Measurements from ENCODE around the gene PLA1A. TPM values are rescaled to one million over a fixed set of nuclear protein-coding genes. Genes with fewer than 3 reads are reported as not detected.

PLA1A gene
- total and polyA plus RNA-seq, 5 donors = 4.3 to 7.5 (median 4.9) TPM

- 30% methylated on average over 2 of the region's 2 CpGs for WGBS
- no peak for ATAC-seq
- no peak for DNase-seq
- intact Hi-C loops (cut with DNase I) = no loop called here
- no peaks in the 10 kb centered on the region for H3K27me3 ChIP-seq (ENCODE audit: control insufficient read depth, insufficient read depth)
- no peaks in the 10 kb centered on the region for H3K9me3 ChIP-seq (ENCODE audit: control insufficient read depth, low read length)
- peaks cover 13% of the 10 kb centered on the region for H3K4me1 ChIP-seq (ENCODE audit: control insufficient read depth, insufficient read depth, low read length)
- no peak overlapping the region for H3K4me3 ChIP-seq (ENCODE audit: low read length)
- no peak overlapping the region for H3K27ac ChIP-seq (ENCODE audit: low read length)
These were observed 56.2 kb downstream of the PLA1A start for GRCh38 chr3:119653876-119654275.

GRCh38 chr3:119657887-119658702 is 60.4 kb downstream of the PLA1A start:
- H3K4me1 ChIP-seq (ENCODE audit: control insufficient read depth, insufficient read depth, low read length) = peaks cover 11% of the 10 kb centered on the region
- no peaks in the 10 kb centered on the region for H3K9me3 ChIP-seq (ENCODE audit: control insufficient read depth, low read length)
- WGBS = 63% methylated on average over 4 of the region's 4 CpGs
- intact Hi-C loops (cut with DNase I) = no loop called here
- peak overlapping the region; percentile 69 for H3K27ac ChIP-seq (ENCODE audit: low read length)
- ATAC-seq (no peak), DNase-seq (no peak)
- H3K27me3 ChIP-seq (ENCODE audit: control insufficient read depth, insufficient read depth) = no peaks in the 10 kb centered on the region
- H3K4me3 ChIP-seq (ENCODE audit: low read length) = peak overlapping the region; percentile 79

GRCh38 chr3:119658994-119659393 is 61.3 kb downstream of the PLA1A start:
- Histone ChIP-seq H3K4me3 (ENCODE audit: low read length) (peak overlapping the region; percentile 79), H3K27me3 (ENCODE audit: control insufficient read depth, insufficient read depth) (no peaks in the 10 kb centered on the region), H3K4me1 (ENCODE audit: control insufficient read depth, insufficient read depth, low read length) (peaks cover 11% of the 10 kb centered on the region), H3K9me3 (ENCODE audit: control insufficient read depth, low read length) (no peaks in the 10 kb centered on the region), H3K27ac (ENCODE audit: low read length) (peak overlapping the region; percentile 97)
- intact Hi-C loops (cut with DNase I) = no loop called here
- WGBS = 76% methylated on average over 2 of the region's 2 CpGs
- DNase-seq (no peak), ATAC-seq (peak; percentile 1 to 10)

GRCh38 chr3:119659606-119660291 is 62.1 kb downstream of the PLA1A start:
- 69% methylated on average over 9 of the region's 9 CpGs for WGBS
- no peak for DNase-seq
- peaks cover 11% of the 10 kb centered on the region for H3K4me1 ChIP-seq (ENCODE audit: control insufficient read depth, insufficient read depth, low read length)

GRCh38 chr3:119660474-119661440 is 63.1 kb downstream of the PLA1A start, which contains the start of gene POPDC2:
Gene POPDC2, minus strand, starts transcription at chr3:119660589. Its CDS starts 166 bp downstream, at chr3:119660423.
- peaks cover 11% of the 10 kb centered on the region for H3K4me1 ChIP-seq (ENCODE audit: control insufficient read depth, insufficient read depth, low read length)
- DNase-seq (peak; percentile 33 to 69 (median 66)), ATAC-seq (peak; percentile 80 to 85)
- peak within 1 kb of the TSS; percentile 97 for H3K27ac ChIP-seq (ENCODE audit: low read length)
- peak within 1 kb of the TSS; percentile 79 for H3K4me3 ChIP-seq (ENCODE audit: low read length)
- intact Hi-C loops (cut with DNase I) = no loop called here
- 44% methylated on average over 9 of the region's 9 CpGs for whole genome bisulfite sequencing
- H3K9me3 ChIP-seq (ENCODE audit: control insufficient read depth, low read length) = no peaks in the 10 kb centered on the region
- H3K27me3 ChIP-seq (ENCODE audit: control insufficient read depth, insufficient read depth) = no peaks in the 10 kb centered on the region

More at GRCh38 chr3:119659606-119660291, 62.1 kb downstream of the PLA1A start:
- Histone ChIP-seq H3K4me3 (ENCODE audit: low read length) (peak overlapping the region; percentile 79), H3K27me3 (ENCODE audit: control insufficient read depth, insufficient read depth) (no peaks in the 10 kb centered on the region), H3K27ac (ENCODE audit: low read length) (peak overlapping the region; percentile 97), H3K9me3 (ENCODE audit: control insufficient read depth, low read length) (no peaks in the 10 kb centered on the region)
- intact Hi-C loops (cut with DNase I) = no loop called here
- ATAC-seq = peak; percentile 10 to 16

GRCh38 chr3:119662604-119663373 is 65.1 kb downstream of the PLA1A start:
- peaks cover 11% of the 10 kb centered on the region for H3K4me1 ChIP-seq (ENCODE audit: control insufficient read depth, insufficient read depth, low read length)
- 49% methylated on average over 1 of the region's 1 CpG for WGBS
- no peak overlapping the region for H3K4me3 ChIP-seq (ENCODE audit: low read length)
- H3K9me3 ChIP-seq (ENCODE audit: control insufficient read depth, low read length) = no peaks in the 10 kb centered on the region
- peak overlapping the region; percentile 83 for H3K27ac ChIP-seq (ENCODE audit: low read length)
- ATAC-seq (peak in 1 of 2 donors; percentile 2), DNase-seq (no peak)
- intact Hi-C loops (cut with DNase I) = no loop called here
- H3K27me3 ChIP-seq (ENCODE audit: control insufficient read depth, insufficient read depth) = no peaks in the 10 kb centered on the region

GRCh38 chr3:119663885-119664284 is 66.2 kb downstream of the PLA1A start:
- H3K27me3 ChIP-seq (ENCODE audit: control insufficient read depth, insufficient read depth) = no peaks in the 10 kb centered on the region
- intact Hi-C loops (cut with DNase I) = no loop called here
- no peak for ATAC-seq
- 80% methylated on average over 2 of the region's 2 CpGs for WGBS
- no peak overlapping the region for H3K4me3 ChIP-seq (ENCODE audit: low read length)
- no peak for DNase-seq
- H3K27ac ChIP-seq (ENCODE audit: low read length) = no peak overlapping the region
- H3K4me1 ChIP-seq (ENCODE audit: control insufficient read depth, insufficient read depth, low read length) = peaks cover 11% of the 10 kb centered on the region
- no peaks in the 10 kb centered on the region for H3K9me3 ChIP-seq (ENCODE audit: control insufficient read depth, low read length)

GRCh38 chr3:119664370-119664769 is 66.7 kb downstream of the PLA1A start:
- Histone ChIP-seq H3K27ac (ENCODE audit: low read length) (peak overlapping the region; percentile 47), H3K27me3 (ENCODE audit: control insufficient read depth, insufficient read depth) (no peaks in the 10 kb centered on the region), H3K4me3 (ENCODE audit: low read length) (no peak overlapping the region), H3K9me3 (ENCODE audit: control insufficient read depth, low read length) (no peaks in the 10 kb centered on the region), H3K4me1 (ENCODE audit: control insufficient read depth, insufficient read depth, low read length) (peaks cover 11% of the 10 kb centered on the region)
- intact Hi-C loops (cut with DNase I) = no loop called here
- 68% methylated on average over 4 of the region's 4 CpGs for WGBS
- ATAC-seq = no peak
- peak in 1 of 3 donors; percentile 46 for DNase-seq

GRCh38 chr3:119664850-119665379 is 67.2 kb downstream of the PLA1A start:
- DNase-seq = no peak
- ATAC-seq = peak in 1 of 2 donors; percentile 55
- Histone ChIP-seq H3K27me3 (ENCODE audit: control insufficient read depth, insufficient read depth) (no peaks in the 10 kb centered on the region), H3K27ac (ENCODE audit: low read length) (peak overlapping the region; percentile 93), H3K4me3 (ENCODE audit: low read length) (no peak overlapping the region), H3K9me3 (ENCODE audit: control insufficient read depth, low read length) (no peaks in the 10 kb centered on the region), H3K4me1 (ENCODE audit: control insufficient read depth, insufficient read depth, low read length) (peaks cover 10% of the 10 kb centered on the region)
- 39% methylated on average over 4 of the region's 4 CpGs for WGBS
- intact Hi-C loops (cut with DNase I) = no loop called here
